ENCODE data around the gene EXD3.

DNA sequence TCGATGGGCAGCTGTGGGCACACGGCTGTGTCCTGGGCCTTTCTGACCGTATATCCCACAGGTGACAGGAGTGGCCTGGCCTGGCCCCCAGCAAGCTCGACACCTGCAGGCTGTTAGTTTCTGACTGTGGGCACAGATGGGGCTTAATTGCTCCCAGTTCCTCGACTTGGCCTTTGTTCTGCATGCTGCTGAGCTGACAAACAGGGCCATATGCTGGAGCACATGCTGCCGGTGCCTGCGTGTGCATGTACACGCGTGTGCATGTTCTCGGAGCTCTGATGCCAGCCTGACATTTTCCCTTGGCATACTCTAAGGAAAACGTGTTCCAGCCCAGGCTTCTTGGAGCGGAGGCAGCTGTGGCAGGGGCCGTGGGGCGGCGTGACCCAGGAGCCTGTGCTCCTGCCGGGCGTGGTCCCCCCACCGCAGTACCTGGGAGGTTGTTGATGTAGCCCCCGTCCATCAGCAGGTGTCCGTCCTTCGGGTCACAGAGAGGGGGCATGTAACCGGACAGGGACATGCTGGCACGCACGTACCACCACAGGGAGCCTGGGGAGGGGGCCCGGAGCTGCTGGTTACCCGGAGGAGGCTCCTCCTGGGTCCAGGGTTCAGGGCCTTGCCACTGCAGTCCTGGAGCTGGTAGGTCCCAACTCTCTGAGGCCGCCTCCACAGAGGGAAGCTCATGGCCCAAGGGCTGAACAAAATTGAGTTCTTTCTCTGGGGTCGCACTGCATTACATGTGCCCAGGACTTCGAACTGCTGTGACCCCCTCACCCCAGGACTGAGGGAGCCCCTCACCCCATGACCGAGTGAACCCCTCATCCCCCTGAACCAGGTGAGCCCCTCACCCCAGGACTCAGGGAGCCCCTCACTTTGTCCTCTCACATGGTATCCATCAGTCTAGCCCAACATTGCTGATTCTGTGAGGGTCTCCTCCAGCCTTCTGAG, 40.3 kb upstream of the EXD3 start:
- TF ChIP-seq, protein P1, sequence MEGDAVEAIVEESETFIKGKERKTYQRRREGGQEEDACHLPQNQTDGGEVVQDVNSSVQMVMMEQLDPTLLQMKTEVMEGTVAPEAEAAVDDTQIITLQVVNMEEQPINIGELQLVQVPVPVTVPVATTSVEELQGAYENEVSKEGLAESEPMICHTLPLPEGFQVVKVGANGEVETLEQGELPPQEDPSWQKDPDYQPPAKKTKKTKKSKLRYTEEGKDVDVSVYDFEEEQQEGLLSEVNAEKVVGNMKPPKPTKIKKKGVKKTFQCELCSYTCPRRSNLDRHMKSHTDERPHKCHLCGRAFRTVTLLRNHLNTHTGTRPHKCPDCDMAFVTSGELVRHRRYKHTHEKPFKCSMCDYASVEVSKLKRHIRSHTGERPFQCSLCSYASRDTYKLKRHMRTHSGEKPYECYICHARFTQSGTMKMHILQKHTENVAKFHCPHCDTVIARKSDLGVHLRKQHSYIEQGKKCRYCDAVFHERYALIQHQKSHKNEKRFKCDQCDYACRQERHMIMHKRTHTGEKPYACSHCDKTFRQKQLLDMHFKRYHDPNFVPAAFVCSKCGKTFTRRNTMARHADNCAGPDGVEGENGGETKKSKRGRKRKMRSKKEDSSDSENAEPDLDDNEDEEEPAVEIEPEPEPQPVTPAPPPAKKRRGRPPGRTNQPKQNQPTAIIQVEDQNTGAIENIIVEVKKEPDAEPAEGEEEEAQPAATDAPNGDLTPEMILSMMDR (IDR thresholded peaks at IDR 0.05): no peak
- TF ChIP-seq POLR2A (IDR thresholded peaks at IDR 0.05): no peak
